EH (cell line): Measurements from ENCODE around the gene MN1.

Experiments
- DNase-seq: peaks from one replicate; pipeline ENCODE4 v3.0.0-alpha.2; 2015; ENCODE audit warnings: low read depth

The MN1 gene

GRCh38 chr22:27716074-27716473 is 85.5 kb downstream of the MN1 start:
- DNase-seq: no peak

GRCh38 chr22:27715106-27715505 is 86.5 kb downstream of the MN1 start:
- no peak for DNase-seq

- DNase-seq: no peak
Measured at GRCh38 chr22:27714068-27714467, 87.5 kb downstream of the MN1 start.

- DNase-seq: no peak
Measured at GRCh38 chr22:27713461-27713860, 88.1 kb downstream of the MN1 start.

- no peak for DNase-seq
Measured at GRCh38 chr22:27711756-27712155, 89.8 kb downstream of the MN1 start.

DNA sequence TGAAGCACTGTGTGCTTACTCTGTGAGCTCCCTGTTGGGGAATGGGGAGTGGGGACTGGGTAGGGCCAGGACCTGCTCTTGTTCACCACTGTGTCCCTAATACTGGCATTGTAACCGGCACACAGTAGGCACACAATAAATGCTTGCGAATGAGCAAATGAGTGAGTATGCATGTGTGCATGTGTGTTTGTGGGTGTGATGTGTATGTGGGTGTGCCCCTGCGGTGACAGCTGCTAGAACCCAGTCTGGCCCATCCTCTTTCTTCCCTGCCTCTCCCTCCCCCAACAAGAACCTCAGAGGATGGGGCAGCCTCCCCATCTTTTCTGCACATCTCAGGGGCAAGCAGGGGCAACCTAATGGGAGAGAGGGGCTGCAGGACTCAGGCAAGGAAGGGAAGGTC is 90.5 kb downstream of the MN1 start:
- DNase-seq: no peak

GRCh38 chr22:27709919-27710675 is 91.5 kb downstream of the MN1 start:
- no peak for DNase-seq

DNA sequence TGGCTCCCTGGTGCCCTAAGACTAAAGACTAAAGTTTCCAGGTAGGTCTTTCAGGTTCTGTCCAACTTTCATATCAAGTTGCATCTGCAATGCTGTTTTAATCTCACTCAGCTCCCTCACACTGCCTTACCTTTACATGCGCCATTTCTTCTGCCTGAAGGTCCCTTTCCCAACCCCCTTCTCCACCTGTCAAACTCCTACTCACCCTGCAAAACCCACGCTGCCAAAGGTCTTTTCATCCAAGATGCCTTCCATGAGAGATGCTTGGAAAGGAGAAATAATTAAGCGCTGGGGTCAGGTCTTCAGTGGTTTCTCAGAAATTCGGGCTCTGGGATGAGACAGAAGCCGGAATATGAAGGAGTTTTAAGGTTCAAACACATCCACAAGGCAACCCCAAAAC is 95.1 kb downstream of the MN1 start:
- DNase-seq: no peak

- DNase-seq: no peak
Measured at GRCh38 chr22:27705408-27706080, 96.0 kb downstream of the MN1 start.

DNA sequence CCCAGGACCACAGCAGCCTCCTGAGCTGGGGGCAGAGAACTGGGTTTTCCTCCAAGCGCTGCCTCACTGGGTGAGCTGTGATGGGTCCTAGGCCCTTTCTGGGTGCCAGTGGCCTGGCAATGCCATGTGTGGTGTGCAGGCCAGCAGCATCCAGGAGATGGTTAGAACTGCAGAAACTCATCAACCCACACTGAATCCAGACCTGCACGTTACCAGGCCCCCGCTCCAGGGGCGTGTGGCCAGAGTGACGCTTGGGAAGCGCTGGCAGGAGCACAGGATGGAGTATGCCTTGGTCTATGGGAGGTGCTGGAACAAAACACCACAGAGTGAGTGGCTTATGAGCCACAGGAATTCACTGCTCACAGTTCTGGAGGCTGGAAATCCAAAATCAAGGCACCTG is 97.0 kb downstream of the MN1 start:
- no peak for DNase-seq

- no peak for DNase-seq
Measured at GRCh38 chr22:27699383-27700019, 102.1 kb downstream of the MN1 start.

- no peak for DNase-seq
Measured at GRCh38 chr22:27698813-27699212, 102.7 kb downstream of the MN1 start.
